HG03103 (cell line): ENCODE measurements around the gene NVL.

Experiments used
- ATAC-seq: cut with Tn5 transposase; IDR thresholded peaks from one replicate; pipeline ENCODE4 v1.9.1; 2021; ENCODE audit warnings: low read depth; ENCODE audit not compliant: unreplicated experiment

Gene NVL

DNA sequence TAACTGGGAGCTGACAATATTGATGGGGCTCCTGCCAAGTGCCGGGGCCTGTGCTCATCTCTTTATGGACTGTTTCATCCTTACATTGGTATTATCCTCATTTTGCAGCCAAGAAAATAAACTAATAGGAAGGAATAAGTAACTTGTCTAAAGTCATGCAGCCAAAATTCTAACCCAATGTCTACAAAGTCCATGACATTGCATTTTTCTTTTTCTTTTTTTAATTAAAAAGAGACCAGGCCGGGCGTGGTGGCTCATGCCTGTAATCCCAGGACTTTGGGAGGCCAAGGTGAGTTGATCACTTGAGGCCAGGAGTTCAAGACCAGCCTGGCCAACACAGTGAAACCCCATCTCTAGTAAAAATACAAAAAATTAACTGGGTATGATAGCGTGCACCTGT, 128.1 kb downstream of the NVL start:
- no peak for ATAC-seq

DNA sequence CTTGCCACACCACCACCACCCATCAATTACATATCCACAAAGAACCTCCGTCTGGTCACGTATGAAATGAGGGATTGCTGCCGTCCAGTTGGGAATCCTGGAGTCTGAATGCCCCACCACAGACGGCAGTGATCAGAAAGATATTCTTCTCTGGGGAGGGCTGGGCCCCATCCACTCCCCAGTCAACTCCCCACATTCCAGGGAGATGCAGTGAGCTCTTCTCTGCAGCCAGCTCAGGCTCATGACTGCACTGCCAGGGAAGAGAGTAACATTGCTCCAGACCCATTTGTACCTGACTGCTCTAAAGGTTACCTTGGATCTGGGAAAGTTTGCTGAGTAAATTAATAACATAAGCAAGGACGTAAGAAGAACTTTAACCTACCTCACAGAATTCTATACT, 128.6 kb downstream of the NVL start:
- ATAC-seq = no peak

DNA sequence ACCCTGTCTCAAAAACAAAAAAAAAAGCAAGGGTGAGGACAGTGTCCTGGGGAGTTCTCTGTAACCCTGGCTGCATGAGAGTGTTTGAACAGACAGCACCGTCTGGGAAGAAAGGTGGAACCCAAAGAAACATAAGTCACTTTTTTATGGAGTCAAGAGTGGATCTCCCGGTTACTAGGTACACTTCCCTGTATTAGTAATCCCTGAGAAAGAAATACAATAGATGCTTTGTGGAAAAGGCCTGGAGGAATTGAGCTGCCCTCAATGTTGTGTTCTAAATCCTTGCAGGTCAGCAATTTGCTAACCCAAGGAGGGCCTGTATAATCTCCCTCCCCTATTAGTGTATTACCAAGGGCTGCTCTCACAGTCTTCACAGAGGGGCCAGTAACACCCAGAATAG, 130.3 kb downstream of the NVL start:
- no peak for ATAC-seq

DNA sequence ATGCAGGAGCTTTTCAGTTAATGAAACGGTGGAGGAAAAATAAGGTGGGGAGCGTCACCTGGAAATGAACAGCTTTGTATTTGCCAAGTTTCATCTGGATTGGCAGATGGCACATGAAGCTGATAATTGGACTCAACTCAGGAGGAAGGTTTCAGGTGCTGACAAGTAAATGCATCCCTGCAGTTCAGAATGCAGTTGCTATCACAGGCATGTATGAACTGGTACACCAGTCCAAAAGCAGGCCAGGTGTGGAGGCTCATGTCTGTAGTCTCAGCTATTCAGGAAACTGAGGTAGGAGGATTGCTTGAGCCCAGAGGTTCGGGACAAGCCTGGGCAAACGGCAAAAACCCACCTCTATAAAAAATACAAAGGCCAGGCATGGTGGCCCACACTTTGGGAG, 131.4 kb downstream of the NVL start:
- ATAC-seq = no peak

DNA sequence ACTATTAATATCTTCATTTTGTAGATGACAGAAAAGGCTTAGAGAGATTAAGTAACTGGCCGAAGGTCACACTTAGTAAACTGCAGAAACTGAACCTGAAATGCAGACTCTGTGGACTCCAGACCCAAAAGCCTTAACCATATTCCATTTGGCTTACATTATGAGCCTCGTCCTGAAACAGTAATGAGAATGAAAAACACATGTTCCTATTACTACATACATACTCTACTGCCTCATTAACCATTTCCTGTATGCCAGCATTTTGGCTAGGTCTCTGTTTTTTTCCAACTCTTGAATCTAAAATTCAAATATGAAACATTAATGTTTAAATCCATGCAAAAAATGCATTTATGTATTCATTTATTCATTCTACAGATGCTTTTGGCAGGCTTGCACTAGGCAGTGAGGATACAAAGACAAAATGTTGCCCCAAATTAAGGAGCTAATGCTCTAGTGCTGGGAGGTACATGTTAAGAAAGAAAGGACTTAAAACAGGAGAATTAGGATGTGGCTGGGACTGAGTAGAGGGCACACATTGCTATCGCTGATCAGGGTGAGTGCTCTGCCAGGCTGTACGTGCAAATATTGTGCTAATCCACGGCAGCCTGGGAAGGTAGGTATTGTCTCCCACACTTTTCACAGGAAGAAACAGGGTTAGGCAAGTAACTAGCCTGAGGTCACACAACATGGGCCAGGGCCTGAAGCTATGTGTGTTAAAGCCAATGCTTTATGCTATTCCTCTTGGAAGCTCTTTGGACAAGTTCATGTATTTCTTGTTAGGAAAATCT, 133.0 kb downstream of the NVL start:
- ATAC-seq = no peak

DNA sequence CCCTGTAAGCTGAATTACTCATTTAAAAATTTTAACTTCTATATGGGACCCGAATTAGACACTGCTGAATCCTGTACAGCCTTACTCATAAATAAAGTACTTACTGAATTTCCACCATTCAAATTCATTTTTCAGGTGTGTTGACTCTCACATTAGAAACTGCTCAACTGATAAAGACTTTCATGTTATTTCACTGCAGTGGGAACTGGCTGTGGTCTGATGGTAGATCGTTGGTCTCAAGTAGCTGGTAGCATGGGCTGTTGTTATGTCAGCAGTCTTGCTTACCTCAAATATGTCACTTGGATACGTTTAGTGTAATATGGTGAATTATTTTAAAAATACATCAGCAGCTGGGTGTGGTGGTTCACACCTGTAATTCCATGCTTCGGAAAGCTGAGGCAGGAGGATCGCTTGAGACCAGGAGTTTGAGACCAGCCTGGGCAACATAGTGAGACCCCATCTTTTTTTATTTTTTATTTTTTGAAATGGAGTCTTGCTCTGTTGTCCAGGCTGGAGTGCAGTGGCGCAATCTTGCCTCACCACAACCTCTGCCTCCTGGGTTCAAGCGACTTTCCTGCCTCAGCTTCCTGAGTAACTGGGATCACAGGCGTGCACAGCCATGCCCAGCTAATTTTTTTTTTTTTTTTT, 136.5 kb downstream of the NVL start:
- ATAC-seq = no peak

DNA sequence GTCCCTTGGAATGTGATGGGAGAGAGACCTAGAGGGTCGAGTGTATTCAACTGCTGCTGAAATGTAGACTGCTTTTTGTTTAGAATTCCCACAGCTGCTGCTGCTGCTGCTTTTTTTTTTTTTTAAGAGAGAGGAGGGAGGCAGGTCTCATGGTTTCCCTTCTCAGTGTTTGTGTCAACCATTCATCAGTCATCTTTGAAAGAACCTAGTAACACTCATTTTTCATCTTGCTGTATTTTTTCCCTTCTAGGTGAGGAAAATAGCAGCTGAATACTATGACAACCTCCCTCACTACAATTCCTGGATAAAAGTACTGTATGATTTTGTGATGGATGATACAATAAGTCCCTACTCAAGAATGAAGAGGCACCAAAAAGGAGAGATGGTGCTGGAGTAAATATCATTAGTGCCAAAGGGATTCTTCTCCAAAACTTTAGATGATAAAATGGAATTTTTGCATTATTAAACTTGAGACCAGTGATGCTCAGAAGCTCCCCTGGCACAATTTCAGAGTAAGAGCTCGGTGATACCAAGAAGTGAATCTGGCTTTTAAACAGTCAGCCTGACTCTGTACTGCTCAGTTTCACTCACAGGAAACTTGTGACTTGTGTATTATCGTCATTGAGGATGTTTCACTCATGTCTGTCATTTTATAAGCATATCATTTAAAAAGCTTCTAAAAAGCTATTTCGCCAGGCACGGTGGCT, 137.7 kb downstream of the NVL start:
- peak; percentile 46 for ATAC-seq

DNA sequence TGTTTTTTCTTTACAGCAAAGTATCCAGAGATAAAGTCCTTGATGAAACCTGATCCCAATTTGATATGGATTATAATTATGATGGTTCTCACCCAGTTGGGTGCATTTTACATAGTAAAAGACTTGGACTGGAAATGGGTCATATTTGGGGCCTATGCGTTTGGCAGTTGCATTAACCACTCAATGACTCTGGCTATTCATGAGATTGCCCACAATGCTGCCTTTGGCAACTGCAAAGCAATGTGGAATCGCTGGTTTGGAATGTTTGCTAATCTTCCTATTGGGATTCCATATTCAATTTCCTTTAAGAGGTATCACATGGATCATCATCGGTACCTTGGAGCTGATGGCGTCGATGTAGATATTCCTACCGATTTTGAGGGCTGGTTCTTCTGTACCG, 140.4 kb downstream of the NVL start:
- no peak for ATAC-seq

DNA sequence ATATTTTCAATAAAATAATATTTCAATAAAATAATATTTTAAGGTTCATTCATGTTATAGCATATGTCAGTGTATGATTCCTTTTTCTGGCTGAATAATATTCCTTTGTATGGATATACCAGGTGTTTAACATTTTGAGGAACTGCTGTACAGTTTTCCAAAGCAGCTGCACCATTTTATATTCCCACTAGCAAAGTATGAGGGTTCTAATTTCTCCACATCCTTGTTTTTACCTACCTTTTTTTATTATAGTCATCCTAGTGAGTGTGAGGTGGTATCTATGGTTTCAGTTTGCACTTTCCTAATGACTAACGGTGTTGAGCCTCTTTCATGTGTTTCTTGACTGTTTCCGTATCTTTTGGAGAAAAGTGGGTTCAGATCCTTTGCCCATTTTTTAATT, 141.7 kb downstream of the NVL start:
- ATAC-seq = no peak

DNA sequence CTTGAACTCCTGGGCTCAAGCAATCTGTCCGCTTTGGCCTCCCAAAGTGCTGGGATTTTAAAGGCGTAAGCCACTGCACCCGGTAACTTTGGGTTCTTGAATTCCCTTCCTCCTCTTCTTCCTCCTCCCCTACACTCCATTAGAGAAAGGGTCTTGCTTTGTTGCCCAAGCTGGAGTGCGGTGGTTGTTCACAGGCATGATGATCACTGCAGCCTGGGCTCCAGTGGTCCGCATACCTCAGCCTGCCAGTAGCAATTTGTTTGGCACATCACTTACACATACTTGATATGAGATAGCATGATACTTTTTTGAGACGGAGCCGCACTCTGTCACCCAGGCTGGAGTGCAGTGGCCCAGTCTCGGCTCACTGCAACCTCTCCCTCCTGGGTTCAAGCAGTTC, 144.8 kb downstream of the NVL start:
- no peak for ATAC-seq

DNA sequence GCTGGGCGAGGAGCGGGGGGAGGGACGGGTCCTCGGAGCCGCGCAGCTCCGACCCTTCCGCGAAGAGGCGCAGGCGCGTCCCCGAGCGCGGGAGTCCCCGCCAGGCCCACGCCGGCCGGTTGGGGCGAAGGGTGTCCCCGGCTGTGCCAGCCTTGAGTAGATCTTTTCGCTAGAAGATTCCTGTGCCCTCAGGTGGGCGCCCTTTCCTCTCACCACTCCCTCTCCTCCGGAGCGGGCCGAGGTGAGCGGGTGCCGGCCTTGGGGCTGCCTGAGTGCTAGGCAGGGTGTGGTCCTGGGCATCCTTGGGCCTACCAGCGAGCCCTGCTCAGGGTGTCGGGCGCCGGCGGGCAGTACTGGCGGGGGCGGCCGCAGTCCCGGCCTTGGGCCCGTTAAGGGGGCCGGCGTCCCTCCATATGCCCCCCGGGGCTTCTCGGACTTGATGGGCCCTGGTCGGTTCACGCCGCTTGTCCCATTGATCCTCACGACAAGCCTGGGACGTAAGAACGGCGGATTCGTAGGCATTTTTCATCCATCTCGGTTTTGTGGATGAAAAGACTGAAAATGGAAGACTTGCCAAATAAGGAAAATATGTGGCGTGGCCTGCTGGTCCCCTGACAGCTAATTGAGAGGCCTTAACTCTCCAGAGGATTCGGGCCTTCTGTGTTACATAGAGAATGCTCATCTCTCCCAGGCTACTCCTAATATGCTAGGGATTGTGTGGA, 146.2 kb downstream of the NVL start:
- peak; percentile 34 for ATAC-seq

DNA sequence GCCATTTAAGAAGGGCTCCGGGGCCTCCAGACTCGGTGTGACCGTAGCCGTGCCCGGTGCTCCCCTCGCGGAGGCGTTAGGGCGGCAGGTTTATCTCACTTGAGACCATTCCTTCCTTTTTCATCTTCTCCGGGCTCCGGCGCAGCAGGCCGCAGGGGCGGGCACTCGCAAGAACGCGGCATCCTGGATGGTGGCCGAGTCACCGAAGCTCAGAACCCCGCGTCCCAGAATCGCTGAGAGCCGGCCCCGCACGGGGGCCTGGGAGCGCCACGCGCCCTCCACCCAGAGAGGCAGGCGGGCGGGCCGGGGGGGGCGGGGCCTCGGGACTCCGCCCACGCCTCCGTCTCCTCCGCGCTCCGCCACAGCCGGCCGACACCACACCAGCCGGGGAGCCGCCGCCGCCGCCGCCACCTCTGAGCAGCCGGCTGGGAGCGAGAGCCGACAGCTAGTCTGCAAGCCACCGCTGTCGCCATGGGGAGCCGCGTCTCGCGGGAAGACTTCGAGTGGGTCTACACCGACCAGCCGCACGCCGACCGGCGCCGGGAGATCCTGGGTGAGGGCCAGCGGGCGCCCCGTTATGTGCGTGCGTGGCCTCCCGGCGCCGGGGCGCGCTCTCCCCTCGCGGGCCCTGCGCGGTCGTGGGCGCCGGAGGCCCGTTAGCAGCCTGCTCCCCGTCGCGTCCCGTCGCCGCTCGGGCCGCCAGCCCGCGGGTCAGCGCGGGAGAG, 146.9 kb downstream of the NVL start, which contains the start of gene DEGS1:
DEGS1 (plus strand) TSS at position 375 of the 725 bp plus-strand sequence; CDS start at position 472, 97 bp downstream.
- peak; percentile 51 for ATAC-seq

DNA sequence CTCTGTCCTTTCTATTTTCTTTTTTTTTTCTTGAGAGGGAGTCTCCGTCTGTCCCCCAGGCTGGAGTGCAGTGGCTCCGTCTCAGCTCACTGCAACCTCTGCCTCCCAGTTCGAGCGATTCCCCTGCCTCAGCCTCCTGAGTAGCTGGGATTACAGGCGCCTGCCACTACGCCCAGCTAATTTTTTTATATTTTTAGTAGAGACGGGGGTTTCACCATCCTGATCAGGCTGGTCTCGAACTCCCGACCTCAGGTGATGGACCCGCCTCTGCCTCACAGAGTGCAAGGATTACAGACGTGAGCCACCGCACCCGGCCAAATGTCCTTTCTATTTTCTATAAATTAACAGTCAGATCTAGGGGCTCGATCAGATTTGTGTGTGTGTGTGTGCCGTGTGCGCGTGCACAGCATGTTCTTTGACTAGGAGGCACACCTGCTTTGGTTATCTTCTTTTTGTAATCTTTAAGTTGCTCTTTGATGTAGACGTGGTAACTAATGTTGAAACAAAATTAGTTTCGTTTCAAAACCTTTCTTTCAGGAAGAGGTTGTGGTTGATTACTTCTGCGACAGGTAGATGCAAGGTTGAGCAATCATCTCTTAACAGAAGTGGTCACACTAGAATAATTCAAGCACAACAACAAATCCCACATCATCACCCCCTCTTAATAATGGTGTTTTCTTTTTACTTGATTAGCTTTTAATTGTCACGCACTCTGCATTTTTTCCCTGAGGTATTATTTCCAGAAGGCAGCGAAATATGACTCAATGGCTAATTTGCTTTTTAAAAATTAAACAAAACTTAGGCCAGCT, 147.7 kb downstream of the NVL start:
- peak; percentile 42 for ATAC-seq

DNA sequence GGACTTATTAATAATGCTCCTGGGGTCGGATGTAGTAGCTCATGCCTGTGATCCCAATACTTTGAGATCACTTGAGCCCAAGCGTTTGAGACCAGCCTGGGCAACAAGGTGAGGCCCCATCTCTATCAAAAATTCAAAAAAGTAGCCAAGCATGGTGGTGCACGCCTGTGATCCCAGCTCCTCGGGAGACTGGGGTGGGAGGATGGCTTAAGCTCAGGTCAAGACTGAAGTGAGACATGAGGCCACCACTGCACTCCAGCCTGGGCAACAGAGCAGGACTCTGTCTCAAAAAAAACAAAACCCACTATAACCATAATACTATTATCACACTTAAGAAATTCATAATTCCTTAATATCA, 148.5 kb downstream of the NVL start:
- ATAC-seq = no peak

DNA sequence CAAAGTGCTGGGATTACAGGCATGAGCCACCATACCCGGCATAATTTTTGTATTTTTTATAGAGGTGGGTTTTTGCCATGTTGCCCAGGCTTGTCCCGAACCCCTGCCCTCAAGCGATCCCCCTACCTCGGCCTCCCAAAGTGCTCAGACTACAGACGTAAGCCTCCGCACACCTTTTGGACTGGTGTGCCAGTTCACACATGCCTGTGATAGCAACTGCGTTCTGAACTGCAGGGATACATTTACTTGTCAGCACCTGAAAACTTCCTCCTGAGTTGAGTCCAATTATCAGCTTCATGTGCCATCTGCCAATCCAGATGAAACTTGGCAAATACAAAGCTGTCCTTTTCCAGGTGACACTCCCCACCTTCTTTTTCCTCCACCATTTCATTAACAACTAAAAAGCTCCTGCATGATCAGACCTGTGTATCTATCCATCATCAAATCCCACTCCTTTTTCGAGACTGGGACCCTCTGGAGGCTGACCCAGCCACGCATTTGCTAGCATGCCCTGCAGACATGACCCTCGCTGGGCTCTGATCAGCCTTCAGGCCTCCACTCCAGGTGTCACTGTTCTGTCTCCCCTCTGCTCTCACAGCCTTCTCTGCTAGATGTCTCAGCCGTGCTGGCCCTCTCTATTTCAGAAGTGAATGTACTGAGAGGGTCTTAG, 149.1 kb downstream of the NVL start:
- ATAC-seq = no peak

DNA sequence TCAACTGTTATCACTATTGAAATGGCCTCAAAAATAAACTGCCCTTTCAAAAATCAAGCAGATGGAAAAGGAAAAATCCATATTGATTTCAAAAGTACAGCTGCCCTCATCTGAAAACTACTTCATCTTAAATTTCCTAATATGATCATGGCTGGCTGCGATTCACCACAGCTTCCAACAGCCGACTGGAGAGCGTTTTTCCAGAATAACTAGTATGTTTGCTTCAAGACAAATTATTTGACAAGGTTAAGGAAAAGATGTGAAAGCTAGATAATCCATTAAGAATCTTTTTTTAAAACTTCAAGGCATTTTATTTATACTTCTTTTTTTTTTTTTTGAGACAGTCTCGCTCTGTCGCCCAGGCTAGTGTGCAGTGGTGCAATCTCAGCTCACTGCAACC, 151.1 kb downstream of the NVL start:
- no peak for ATAC-seq

DNA sequence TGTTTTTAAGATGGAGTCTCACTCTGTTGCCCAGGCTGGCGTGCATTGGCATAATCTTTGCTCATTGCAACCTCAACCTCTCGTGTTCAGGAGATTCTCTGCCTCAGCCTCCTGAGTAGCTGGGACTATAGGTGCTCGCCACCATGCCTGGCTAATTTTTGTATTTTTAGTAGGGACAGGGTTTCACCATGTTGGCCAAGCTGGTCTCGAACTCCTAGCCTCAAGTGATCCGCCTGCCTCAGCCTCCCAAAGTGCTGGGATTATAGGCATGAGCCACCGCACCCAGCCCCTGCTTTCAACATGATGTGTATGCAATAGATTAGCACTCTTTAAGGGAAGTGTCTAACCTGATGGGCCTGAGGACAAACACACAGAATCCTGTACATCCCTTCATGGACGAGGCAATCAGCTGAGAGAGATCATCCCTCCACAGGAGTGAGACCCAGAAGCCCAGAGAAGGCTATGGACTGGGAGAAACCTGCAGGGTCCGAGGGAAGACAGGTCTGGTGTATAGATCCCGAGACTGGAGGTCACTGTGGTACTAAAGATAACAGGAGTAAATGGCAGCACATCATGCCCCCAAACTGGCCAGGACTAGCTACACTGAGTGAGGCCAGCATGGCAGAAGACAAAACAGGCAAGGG, 152.5 kb downstream of the NVL start:
- no peak for ATAC-seq
